Measurements from ENCODE around the gene EFCAB13. TPM values are rescaled to one million over a fixed set of nuclear protein-coding genes. Genes with fewer than 3 reads are reported as not detected.

Gene EFCAB13
- total RNA-seq, 2 experiments from 2014 or later: 5.7 to 6.4 TPM

DNA sequence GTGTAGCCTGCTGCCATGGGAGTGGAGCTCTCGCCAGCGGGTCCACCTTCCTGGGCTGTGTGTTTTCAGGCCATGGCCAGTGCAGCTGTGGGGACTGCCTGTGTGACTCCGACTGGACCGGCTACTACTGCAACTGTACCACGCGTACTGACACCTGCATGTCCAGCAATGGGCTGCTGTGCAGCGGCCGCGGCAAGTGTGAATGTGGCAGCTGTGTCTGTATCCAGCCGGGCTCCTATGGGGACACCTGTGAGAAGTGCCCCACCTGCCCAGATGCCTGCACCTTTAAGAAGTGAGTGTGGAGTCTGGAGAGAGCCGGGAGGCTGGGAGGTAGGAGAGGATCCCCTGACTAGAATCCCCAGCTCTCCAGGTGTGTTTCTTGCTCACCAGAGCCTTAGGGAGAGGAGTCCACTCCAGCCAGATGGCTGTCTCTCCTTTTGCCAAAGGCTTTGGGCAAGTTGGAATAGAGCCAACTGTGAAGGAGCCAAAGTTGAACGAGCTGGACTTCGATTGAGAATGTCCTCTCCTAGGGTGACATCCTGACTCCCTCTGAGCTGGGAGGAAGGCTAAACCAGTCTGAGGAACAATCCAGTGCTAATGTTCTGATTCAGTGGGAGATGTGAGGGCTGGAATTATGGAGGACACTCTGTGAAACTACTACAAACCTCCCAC is 24.4 kb upstream of the EFCAB13 start:
- no peak for DNase-seq
- no peaks in the 10 kb centered on the region for H3K9me3 Mint-ChIP-seq
- H3K4me3 Mint-ChIP-seq: no peak overlapping the region
- CTCF ChIA-PET: no interaction called here
- peaks cover 18% of the 10 kb centered on the region for H3K4me1 Mint-ChIP-seq
- H3K27me3 Mint-ChIP-seq: no peaks in the 10 kb centered on the region
- peaks cover 6% of the 10 kb centered on the region for H3K36me3 Mint-ChIP-seq (ENCODE audit: low read depth)
- POLR2A ChIA-PET: no interaction called here
- no peak overlapping the region for H3K27ac Mint-ChIP-seq

DNA sequence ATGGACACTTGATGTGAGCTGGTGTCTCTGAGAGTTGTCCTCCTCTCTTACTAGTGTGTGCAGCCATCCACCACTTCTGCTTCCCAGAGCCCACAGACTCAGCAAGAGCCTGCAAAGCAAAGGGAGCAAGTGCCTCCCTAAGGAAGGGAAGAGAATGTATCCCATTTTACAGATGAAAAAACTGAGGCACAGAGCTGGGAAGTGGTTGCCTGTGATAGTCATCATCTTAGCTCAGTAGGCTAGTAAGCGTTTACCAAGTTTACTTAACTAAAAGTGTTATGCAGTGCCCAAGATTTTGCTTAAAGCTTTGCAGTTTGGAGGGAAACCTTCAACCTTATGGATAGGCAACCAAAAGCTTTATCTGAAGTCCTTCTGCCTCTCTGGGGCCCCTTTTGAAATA is 23.0 kb upstream of the EFCAB13 start:
- DNase-seq: no peak
- Mint-ChIP-seq H3K27ac (no peak overlapping the region), H3K4me1 (peaks cover 28% of the 10 kb centered on the region), H3K36me3 (ENCODE audit: low read depth) (peaks cover 6% of the 10 kb centered on the region), H3K27me3 (no peaks in the 10 kb centered on the region), H3K9me3 (no peaks in the 10 kb centered on the region), H3K4me3 (no peak overlapping the region)
- ChIA-PET POLR2A (interaction anchor here (0.5 to 1.2 kb wide), 2 partner anchors 9 to 12 kb away, joined by 3 read pairs; no protein-coding TSS in a partner anchor), CTCF (interaction anchor here (1.0 to 1.4 kb wide), 2 partner anchors 14 to 71 kb away, joined by 3 to 4 read pairs; no protein-coding TSS in a partner anchor)

DNA sequence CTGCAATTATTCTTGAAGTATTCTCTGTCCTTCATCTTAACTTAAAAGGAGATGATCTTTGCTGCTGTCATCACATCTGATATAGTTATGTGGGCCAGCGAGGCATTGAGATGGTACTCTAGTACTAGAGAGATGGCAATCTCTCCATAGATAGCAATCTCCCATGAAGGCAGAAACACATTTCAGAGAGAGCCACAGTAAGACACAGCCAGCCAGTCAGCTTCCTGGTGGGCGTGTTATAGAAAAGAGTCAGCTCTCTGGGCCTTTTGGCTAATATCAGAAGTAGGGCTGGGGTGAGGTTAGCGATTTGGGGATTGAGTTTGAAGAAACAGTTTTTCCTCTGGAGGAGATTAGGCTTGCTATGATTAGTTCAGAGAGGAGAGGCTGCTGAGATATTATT is 22.6 kb upstream of the EFCAB13 start:
- peaks cover 32% of the 10 kb centered on the region for H3K4me1 Mint-ChIP-seq
- no peak overlapping the region for H3K4me3 Mint-ChIP-seq
- H3K27ac Mint-ChIP-seq: no peak overlapping the region
- H3K36me3 Mint-ChIP-seq (ENCODE audit: low read depth): peaks cover 6% of the 10 kb centered on the region
- ChIA-PET CTCF (interaction anchor here (1.0 to 1.4 kb wide), 2 partner anchors 14 to 71 kb away, joined by 3 to 4 read pairs; no protein-coding TSS in a partner anchor), POLR2A (interaction anchor here (0.5 to 1.2 kb wide), 2 partner anchors 10 to 12 kb away, joined by 3 read pairs; no protein-coding TSS in a partner anchor)
- H3K27me3 Mint-ChIP-seq: no peaks in the 10 kb centered on the region
- no peaks in the 10 kb centered on the region for H3K9me3 Mint-ChIP-seq
- DNase-seq: peak; percentile 35

DNA sequence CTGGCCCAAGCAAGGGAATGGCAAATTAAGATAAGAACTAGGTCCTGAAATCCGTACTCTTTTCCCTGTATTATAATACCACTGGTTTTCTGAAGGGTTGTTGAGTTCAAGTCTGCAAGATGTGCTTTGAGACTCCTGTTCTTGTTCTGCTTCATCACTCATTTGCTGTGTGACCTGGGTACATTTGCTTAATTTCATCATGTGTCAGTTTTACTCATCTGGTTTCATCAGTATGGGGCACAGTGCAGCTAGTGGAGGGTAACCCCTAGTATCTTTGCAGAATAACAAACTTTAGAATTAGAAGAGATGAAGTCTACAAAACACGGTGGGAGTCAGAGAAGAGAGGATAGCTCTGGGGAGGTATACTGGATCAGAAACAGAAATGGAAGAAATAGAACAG is 21.9 kb upstream of the EFCAB13 start:
- POLR2A ChIA-PET: no interaction called here
- Mint-ChIP-seq H3K27me3 (no peaks in the 10 kb centered on the region), H3K36me3 (ENCODE audit: low read depth) (peaks cover 6% of the 10 kb centered on the region), H3K4me3 (no peak overlapping the region), H3K9me3 (no peaks in the 10 kb centered on the region), H3K4me1 (peaks cover 34% of the 10 kb centered on the region), H3K27ac (no peak overlapping the region)
- DNase-seq: no peak
- CTCF ChIA-PET: interaction anchor here (1.4 kb wide), 1 partner anchor 72 kb away, joined by 4 read pairs; no protein-coding TSS in a partner anchor

DNA sequence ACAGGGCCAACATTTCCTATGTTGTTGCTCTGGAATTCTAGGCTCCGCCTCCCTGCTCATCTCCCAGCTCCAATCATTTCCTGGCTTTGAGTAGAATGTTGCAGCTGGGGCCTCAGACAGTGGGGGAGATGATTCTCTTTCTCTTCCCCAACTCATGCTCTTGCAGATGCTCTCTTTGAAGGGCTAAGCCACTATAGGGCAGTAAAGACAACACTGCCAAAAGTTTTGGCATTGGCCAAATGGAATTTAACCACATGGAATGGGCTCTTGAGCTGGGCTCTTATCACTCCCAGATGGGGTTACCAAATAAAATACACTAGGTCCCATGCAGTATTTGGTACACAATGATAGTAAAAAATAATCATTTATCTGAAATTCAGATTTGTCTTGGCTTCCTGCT is 19.6 kb upstream of the EFCAB13 start:
- Mint-ChIP-seq H3K4me1 (peaks cover 34% of the 10 kb centered on the region), H3K9me3 (no peaks in the 10 kb centered on the region), H3K36me3 (ENCODE audit: low read depth) (peaks cover 6% of the 10 kb centered on the region), H3K27me3 (no peaks in the 10 kb centered on the region), H3K4me3 (no peak overlapping the region), H3K27ac (no peak overlapping the region)
- DNase-seq: no peak
- ChIA-PET POLR2A (no interaction called here), CTCF (no interaction called here)

DNA sequence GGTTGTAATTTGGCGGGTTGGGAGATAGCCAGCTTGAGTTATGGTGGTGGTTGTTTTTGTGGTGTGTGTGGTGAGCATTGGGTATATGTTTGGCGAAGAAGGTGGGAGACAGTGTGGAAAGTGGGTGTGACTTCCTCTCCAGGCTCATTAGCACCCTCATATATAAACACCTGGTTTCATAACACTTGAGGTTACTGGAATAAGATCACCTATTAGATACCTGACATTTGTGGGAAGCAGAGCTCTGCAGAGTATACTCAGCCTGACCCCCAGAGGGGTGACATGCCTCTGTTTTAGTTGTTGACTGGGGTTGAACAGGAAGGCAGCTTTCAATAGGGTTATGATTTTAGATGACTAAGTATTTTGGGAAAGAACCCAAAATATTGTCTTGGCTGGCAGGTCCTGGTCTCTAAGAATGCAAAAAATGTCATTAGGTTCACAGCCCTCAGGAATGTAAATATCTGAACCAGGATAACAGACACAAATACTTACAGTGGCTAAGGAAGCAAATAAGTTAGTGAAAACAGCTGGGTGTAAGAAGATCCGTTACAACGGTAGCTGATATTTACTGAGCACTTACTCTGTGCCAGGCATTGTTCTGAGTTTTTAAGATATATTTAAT is 18.3 kb upstream of the EFCAB13 start:
- H3K27me3 Mint-ChIP-seq: peaks cover 1% of the 10 kb centered on the region

DNA sequence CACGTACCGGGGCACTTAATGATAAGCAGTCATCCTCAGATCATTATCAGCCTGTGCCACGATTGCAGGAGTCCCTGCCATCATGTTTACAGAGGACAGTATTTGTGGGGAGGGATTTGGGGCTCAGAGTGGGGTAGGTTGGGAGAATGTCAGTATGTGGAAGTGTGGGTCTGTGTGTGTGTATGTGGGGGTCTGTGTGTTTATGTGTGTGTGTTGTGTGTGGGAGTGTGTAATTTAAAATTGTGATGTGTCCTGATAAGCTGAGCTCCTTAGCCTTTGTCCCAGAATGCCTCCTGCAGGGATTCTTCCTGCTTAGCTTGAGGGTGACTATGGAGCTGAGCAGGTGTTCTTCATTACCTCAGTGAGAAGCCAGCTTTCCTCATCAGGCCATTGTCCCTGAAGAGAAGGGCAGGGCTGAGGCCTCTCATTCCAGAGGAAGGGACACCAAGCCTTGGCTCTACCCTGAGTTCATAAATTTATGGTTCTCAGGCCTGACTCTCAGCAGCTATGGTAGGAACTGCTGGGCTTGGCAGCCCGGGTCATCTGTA is 13.5 kb upstream of the EFCAB13 start:
- POLR2A ChIA-PET: no interaction called here
- no peaks in the 10 kb centered on the region for H3K9me3 Mint-ChIP-seq
- CTCF ChIA-PET: interaction anchor here (0.6 kb wide), 1 partner anchor 581 kb away, joined by 3 read pairs; no protein-coding TSS in a partner anchor
- no peaks in the 10 kb centered on the region for H3K36me3 Mint-ChIP-seq (ENCODE audit: low read depth)
- DNase-seq: no peak
- H3K27me3 Mint-ChIP-seq: peaks cover 7% of the 10 kb centered on the region
- no peak overlapping the region for H3K4me3 Mint-ChIP-seq
- no peak overlapping the region for H3K27ac Mint-ChIP-seq
- H3K4me1 Mint-ChIP-seq: peaks cover 11% of the 10 kb centered on the region

More for the DNA sequence above, 18.3 kb upstream of the EFCAB13 start:
- DNase-seq: no peak
- peaks cover 6% of the 10 kb centered on the region for H3K36me3 Mint-ChIP-seq (ENCODE audit: low read depth)
- H3K4me1 Mint-ChIP-seq: peaks cover 30% of the 10 kb centered on the region
- POLR2A ChIA-PET: no interaction called here
- CTCF ChIA-PET: no interaction called here
- H3K9me3 Mint-ChIP-seq: no peaks in the 10 kb centered on the region
- H3K27ac Mint-ChIP-seq: peak overlapping the region; percentile 16
- H3K4me3 Mint-ChIP-seq: no peak overlapping the region

DNA sequence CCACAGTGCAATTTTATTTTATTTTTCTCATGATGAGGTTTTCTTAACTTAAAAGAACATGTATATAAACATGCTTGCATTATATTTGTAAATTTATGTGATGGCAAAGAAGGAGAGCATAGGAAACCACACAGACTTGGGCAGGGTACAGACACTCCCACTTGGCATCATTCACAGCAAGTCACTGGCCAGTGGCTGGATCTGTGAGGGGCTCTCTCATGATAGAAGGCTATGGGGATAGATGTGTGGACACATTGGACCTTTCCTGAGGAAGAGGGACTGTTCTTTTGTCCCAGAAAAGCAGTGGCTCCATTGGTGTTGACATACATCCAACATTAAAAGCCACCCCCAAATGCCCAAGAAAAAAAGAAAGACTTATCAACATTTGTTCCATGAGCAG is 12.3 kb upstream of the EFCAB13 start:
- Mint-ChIP-seq H3K9me3 (no peaks in the 10 kb centered on the region), H3K4me3 (no peak overlapping the region), H3K4me1 (no peaks in the 10 kb centered on the region), H3K27me3 (peaks cover 7% of the 10 kb centered on the region), H3K36me3 (ENCODE audit: low read depth) (no peaks in the 10 kb centered on the region), H3K27ac (no peak overlapping the region)
- POLR2A ChIA-PET: no interaction called here
- CTCF ChIA-PET: interaction anchor here (1.1 to 1.5 kb wide), 2 partner anchors 81 to 82 kb away, joined by 3 to 4 read pairs; no protein-coding TSS in a partner anchor
- no peak for DNase-seq

DNA sequence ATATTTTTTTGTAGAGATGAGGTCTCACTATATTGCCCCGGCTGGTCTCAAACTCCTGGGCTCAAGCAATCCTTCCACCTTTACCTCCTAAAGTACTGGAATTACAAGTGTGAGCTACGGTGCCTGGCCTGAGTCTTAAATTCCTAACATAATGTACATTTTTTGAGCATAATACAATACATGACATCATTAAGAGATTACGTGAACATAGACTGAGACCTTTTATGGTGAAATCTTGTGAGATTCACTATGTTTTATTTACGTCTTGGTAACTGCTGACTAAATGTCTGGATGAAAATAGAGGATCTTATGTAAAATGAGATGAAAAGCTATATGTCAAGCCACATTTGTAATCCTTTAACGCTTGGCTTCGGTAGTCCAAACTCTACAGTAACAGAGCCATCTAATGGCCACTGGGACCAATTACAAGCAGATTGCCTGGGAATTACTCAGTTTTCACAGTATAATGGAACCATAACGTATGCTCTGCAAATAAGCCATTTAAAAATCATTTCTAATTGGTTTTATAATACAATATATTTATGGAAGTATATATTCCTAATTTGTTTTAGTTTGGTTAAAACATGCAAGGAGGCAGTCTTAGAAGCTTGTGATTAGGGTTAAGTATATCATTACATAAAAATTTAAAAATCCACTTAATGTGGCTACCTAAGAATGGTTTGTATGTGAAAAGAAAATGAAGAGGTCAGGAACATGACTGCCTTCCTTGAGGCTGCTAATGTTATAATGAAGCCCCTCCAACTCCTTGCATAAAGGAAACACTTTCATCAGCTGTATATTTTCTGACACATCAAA is 8.1 kb upstream of the EFCAB13 start:
- no peaks in the 10 kb centered on the region for H3K9me3 Mint-ChIP-seq
- DNase-seq: peak; percentile 29

DNA sequence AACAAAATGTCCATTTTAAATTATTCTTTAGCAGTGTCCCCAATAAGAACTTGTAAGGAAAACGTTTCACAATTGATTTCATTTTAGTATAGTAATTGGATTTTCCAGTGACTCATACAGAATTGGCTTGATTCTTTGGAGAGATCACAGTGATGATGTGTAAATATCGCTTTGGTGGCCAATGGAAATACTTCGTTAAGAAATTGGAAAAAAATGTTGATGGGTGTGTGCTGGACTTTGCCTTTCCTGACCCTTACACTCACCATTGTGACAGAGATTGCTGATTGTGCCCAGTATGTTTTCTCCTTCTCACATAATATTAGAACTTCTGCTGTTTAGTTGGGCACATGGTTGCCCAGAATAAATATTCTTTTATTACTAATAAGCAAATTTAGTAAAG is 7.4 kb upstream of the EFCAB13 start:
- no peak overlapping the region for H3K27ac Mint-ChIP-seq
- DNase-seq: no peak
- CTCF ChIA-PET: interaction anchor here (0.8 to 4.3 kb wide), 10 partner anchors 8 to 164 kb away, joined by 3 to 44 read pairs (median 4); partner anchors contain the start of genes EFCAB13 and ITGB3
- H3K9me3 Mint-ChIP-seq: no peaks in the 10 kb centered on the region
- peaks cover 14% of the 10 kb centered on the region for H3K27me3 Mint-ChIP-seq
- POLR2A ChIA-PET: interaction anchor here (1.0 kb wide), 1 partner anchor 71 kb away, joined by 3 read pairs; no protein-coding TSS in a partner anchor
- no peaks in the 10 kb centered on the region for H3K4me1 Mint-ChIP-seq
- H3K36me3 Mint-ChIP-seq (ENCODE audit: low read depth): no peaks in the 10 kb centered on the region
- no peak overlapping the region for H3K4me3 Mint-ChIP-seq

More for the DNA sequence above, 8.1 kb upstream of the EFCAB13 start:
- H3K27me3 Mint-ChIP-seq: peaks cover 9% of the 10 kb centered on the region
- no peak overlapping the region for H3K27ac Mint-ChIP-seq
- POLR2A ChIA-PET: no interaction called here
- no peak overlapping the region for H3K4me3 Mint-ChIP-seq
- H3K4me1 Mint-ChIP-seq: no peaks in the 10 kb centered on the region
- CTCF ChIA-PET: interaction anchor here (0.5 to 4.3 kb wide), 15 partner anchors 9 to 300 kb away, joined by 3 to 44 read pairs (median 4); partner anchors contain the start of genes EFCAB13, ITGB3 and MYL4
- no peaks in the 10 kb centered on the region for H3K36me3 Mint-ChIP-seq (ENCODE audit: low read depth)

DNA sequence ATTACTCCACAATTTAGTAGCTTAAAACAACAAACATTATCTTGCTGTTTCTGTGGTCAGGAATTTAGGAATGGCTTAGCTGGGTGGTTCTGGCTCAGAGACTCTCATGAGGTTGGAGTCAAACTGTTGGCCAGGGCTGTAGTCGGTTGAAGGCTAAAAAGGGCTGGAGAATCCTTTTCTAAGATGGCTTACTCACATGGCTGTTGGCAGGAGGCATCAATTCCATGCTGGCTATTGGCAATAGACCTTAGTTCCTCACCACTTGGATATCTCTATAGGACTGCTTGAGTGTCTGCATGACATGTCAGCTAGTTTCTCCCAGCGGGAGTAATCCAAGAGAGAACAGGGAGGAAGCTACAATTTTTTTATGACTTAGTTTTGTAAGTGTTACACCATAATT is 6.6 kb upstream of the EFCAB13 start:
- no peaks in the 10 kb centered on the region for H3K9me3 Mint-ChIP-seq
- CTCF ChIA-PET: interaction anchor here (0.6 to 4.3 kb wide), 7 partner anchors 13 to 87 kb away, joined by 3 to 44 read pairs (median 4); no protein-coding TSS in a partner anchor
- POLR2A ChIA-PET: interaction anchor here (1.0 kb wide), 1 partner anchor 72 kb away, joined by 3 read pairs; no protein-coding TSS in a partner anchor
- peaks cover 15% of the 10 kb centered on the region for H3K27me3 Mint-ChIP-seq
- no peaks in the 10 kb centered on the region for H3K4me1 Mint-ChIP-seq
- no peak overlapping the region for H3K27ac Mint-ChIP-seq
- DNase-seq: no peak
- H3K36me3 Mint-ChIP-seq (ENCODE audit: low read depth): no peaks in the 10 kb centered on the region
- no peak overlapping the region for H3K4me3 Mint-ChIP-seq

DNA sequence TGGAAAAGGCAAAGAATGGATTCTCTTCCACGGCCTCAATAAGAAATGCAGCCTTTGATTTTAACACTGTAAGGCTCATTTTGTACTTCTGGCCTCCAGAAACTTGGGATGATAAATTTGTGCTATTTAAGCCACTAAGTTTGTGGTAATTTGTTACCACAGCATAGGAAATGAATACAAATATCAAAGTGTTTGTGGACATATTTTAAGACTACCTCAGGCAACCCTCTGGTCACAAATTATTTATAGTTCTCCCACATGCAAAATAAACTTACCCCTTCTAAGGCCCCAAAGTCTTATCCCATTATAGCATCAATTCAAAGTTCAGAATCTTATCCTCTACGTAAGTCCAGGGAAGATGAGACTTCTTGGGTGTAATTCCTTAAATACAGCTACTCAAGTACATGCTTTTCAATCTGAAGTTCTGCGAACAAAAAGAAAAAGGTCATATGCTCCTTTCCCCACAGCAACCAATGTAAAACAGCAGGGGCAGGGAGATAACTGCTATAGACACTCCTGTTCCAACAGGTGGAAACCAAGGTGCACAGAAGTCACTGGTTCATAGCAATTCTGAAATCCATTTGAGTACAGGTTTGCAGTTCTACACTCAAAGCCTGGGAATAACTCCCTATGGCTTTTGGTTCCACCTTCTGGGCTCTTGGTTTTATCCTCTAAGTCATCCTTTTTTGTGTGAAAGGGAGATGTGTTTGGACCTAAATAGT is 5.4 kb upstream of the EFCAB13 start:
- ChIA-PET CTCF (no interaction called here), POLR2A (no interaction called here)
- Mint-ChIP-seq H3K27me3 (peaks cover 24% of the 10 kb centered on the region), H3K9me3 (no peaks in the 10 kb centered on the region), H3K4me3 (no peak overlapping the region), H3K36me3 (ENCODE audit: low read depth) (no peaks in the 10 kb centered on the region), H3K4me1 (peaks cover 6% of the 10 kb centered on the region), H3K27ac (no peak overlapping the region)
- no peak for DNase-seq

All from activated CD4-positive, alpha-beta memory T cell treated with anti-CD3 and anti-CD28 coated beads, Interleukin-2, amount 10 ng/mL, durations not matched to agents 7 days and 5 days (primary cell).